WERI-Rb-1 (cell line): Measurements from ENCODE around the gene HSD11B1L.

ENCODE experiments used
- DNase-seq: peaks from one replicate; pipeline ENCODE4 v3.0.0-alpha.2; 2020
- H3K27ac ChIP-seq: fragments of 250-450 bp; sonication (Bioruptor Pico); 2 replicates; pipeline ENCODE4 v1.5.1; 2020; ENCODE audit warnings: mild to moderate bottlenecking, moderate library complexity
- H3K27me3 ChIP-seq: fragments of 250-450 bp; sonication (Bioruptor Pico); 2 replicates; pipeline ENCODE4 v1.5.1; 2021; ENCODE audit warnings: mild to moderate bottlenecking, low read depth, moderate library complexity; ENCODE audit not compliant: insufficient read depth, severe bottlenecking
- H3K36me3 ChIP-seq: fragments of 250-450 bp; sonication (Bioruptor Pico); 2 replicates; pipeline ENCODE4 v1.5.1; 2020; ENCODE audit warnings: mild to moderate bottlenecking, moderate library complexity
- H3K4me3 ChIP-seq: 2 replicates; pipeline ENCODE4 v1.5.1; 2011; ENCODE audit warnings: low read depth, mild to moderate bottlenecking, control low read depth, low read length
- H3K9me3 ChIP-seq: fragments of 250-450 bp; sonication (Bioruptor Pico); 2 replicates; pipeline ENCODE4 v1.5.1; 2021; ENCODE audit warnings: mild to moderate bottlenecking, moderate library complexity; ENCODE audit not compliant: severe bottlenecking
- CTCF ChIP-seq: IDR thresholded peaks from 2 replicates; pipeline ENCODE4 v1.5.1; 2011; ENCODE audit warnings: low read depth, mild to moderate bottlenecking, control low read depth, inconsistent platforms, low read length

The HSD11B1L gene

GRCh38 chr19:5674714-5675113 lies 6.1 kb upstream of the HSD11B1L start:
- Histone ChIP-seq H3K9me3 (no peaks in the 10 kb centered on the region), H3K36me3 (peaks cover 29% of the 10 kb centered on the region), H3K4me3 (no peak overlapping the region), H3K27ac (peak overlapping the region; percentile 26; the same call in 1 of the 2 replicates), H3K27me3 (no peaks in the 10 kb centered on the region)
- no peak for TF ChIP-seq CTCF
- no peak for DNase-seq

GRCh38 chr19:5676105-5676771 lies 4.6 kb upstream of the HSD11B1L start:
- Histone ChIP-seq H3K27me3 (no peaks in the 10 kb centered on the region), H3K36me3 (peaks cover 25% of the 10 kb centered on the region), H3K9me3 (no peaks in the 10 kb centered on the region), H3K27ac (no peak overlapping the region), H3K4me3 (no peak overlapping the region)
- TF ChIP-seq CTCF, result no peak
- no peak for DNase-seq

GRCh38 chr19:5676772-5677105 lies 4.1 kb upstream of the HSD11B1L start:
- no peaks in the 10 kb centered on the region for H3K27me3 ChIP-seq
- no peaks in the 10 kb centered on the region for H3K9me3 ChIP-seq
- DNase-seq, result no peak
- no peak for TF ChIP-seq CTCF
- no peak overlapping the region for H3K27ac ChIP-seq
- H3K36me3 ChIP-seq, result peaks cover 20% of the 10 kb centered on the region
- no peak overlapping the region for H3K4me3 ChIP-seq

DNA sequence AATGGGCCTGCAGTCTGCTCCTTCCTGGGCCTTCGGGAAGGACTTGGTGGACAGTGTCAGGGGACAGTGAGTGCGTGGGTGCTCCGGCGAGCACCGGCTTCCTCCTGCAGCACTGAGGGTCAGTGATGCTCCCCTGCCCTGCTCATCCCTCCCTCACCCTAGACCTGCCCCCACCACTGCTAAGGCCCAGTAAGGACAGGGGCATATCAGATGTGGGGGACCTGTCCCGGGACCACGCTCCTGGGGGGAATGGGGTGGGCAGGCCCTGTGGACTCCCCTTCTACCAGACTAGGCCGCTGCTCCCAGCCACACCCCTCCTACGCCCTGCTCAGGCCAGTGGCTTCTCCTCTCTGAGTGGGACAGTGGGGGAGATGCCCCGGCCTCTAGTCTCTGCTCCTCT lies 3.7 kb upstream of the HSD11B1L start:
- no peaks in the 10 kb centered on the region for H3K27me3 ChIP-seq
- H3K27ac ChIP-seq, result no peak overlapping the region
- TF ChIP-seq CTCF, result no peak
- H3K36me3 ChIP-seq, result peaks cover 16% of the 10 kb centered on the region
- H3K9me3 ChIP-seq, result no peaks in the 10 kb centered on the region
- no peak overlapping the region for H3K4me3 ChIP-seq
- no peak for DNase-seq

- DNase-seq, result no peak
- H3K27ac ChIP-seq, result no peak overlapping the region
- peaks cover 15% of the 10 kb centered on the region for H3K36me3 ChIP-seq
- H3K4me3 ChIP-seq, result no peak overlapping the region
- no peaks in the 10 kb centered on the region for H3K9me3 ChIP-seq
- TF ChIP-seq CTCF, result no peak
- no peaks in the 10 kb centered on the region for H3K27me3 ChIP-seq
Measured at GRCh38 chr19:5677580-5677979, 3.2 kb upstream of the HSD11B1L start.

DNA sequence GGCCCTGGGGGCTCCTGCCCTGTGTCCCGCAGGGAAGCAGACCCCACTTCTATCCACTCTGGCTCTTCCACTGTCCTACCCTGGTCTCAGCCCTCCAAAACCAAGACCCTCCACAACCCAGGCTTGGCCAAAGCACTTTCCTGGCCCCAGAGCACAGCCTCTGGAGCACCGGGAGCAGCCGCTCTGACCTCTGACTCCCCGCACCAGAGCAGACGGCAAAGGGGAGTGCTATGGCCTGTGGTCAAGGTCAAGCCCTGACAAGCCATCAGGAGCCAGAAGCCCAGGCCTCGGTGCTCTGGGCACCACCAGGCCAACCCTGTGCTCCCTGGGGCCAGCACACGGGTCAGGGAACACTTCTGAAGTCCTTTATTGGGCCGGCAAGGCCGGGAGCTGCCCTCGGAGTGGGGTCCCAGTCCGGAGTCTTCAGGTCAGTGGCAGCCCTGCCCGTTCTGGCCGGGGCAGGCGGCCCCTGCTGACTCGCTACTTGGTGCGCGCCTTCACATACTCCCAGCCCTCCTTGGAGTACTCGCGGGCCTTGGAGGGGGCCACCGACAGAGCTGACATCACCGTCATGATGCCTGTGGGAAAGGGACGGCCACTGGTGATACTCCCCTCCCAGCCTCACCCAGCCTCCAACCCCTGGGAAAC lies 2.6 kb upstream of the HSD11B1L start:
- Histone ChIP-seq H3K27me3 (no peaks in the 10 kb centered on the region), H3K4me3 (no peak overlapping the region), H3K9me3 (no peaks in the 10 kb centered on the region), H3K27ac (no peak overlapping the region), H3K36me3 (peaks cover 13% of the 10 kb centered on the region)
- no peak for TF ChIP-seq CTCF
- DNase-seq, result no peak
